ENCODE data around the gene EYS.

Gene EYS

GRCh38 chr6:63676412-63677114 lies 2030.5 kb downstream of the EYS start:
- no peak for DNase-seq

DNA sequence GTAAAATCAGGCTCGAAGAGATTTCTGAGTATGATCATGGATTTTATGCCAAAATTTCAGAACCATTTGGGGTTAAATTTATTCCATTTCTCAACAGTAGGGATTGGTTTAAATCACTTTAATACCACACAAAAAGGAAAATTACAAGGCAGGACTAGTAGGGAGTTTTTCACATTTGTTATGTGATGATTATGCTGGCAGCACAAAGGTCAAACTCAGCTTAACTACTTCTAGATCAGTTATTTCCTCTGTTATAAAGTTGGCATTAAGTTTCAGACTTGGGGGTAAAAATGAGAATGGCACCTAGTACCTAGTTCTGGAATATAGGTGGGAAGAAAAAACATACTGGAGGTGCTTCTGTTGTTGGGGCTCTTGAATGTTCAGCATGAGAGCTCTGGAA lies 2031.9 kb downstream of the EYS start:
- DNase-seq: no peak

DNA sequence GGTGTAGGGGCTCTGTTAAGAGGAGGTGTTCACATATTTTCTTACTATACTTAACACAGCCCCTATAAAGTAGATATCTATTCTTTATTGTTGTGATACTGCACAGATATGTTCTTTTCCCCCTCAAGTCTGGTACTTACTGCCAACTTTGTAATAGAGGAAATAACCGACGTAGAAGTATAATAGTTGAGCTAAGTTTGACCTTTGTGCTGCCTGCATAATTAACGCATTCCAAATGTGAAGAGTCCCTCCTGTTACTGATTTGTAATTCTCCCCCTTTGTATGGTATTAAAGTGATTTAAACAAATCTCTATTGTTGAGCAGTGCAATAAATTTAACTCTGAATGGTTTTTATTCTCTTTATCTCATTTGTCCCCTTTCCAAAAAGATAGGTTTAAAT lies 2032.4 kb downstream of the EYS start:
- DNase-seq: no peak

- no peak for DNase-seq
These were observed 2033.3 kb downstream of the EYS start for GRCh38 chr6:63673692-63674091.

- no peak for DNase-seq
These were observed 2034.4 kb downstream of the EYS start for GRCh38 chr6:63672582-63673129.

- no peak for DNase-seq
These were observed 2035.8 kb downstream of the EYS start for GRCh38 chr6:63671098-63671754.
